ENCODE data around the gene KSR2. TPM values are rescaled to one million over a fixed set of nuclear protein-coding genes. Genes with fewer than 3 reads are reported as not detected.

The KSR2 gene
- total RNA-seq, 1 donor from 2014 or later = 2.4 TPM

DNA sequence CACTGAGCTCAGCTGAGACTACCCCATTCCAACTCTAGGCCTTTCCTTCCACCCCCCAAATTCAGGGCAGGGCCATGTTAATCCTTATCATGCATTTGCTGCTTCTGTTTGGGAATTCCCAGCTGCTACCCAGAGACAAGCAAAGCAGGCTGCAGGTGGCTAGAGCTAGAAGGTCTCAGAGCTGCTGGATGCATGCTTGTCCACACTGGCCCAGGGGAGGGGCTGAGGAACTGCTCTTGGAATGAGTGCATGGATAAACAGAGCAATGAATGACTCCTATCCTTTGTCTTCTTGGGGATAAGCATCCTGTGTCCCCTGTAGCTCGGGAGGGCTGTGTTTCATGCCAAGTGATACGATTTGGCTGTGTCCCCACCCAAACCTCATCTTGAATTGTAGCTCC is 470.5 kb downstream of the KSR2 start:
- no peak for DNase-seq (ENCODE audit: low spot score)

DNA sequence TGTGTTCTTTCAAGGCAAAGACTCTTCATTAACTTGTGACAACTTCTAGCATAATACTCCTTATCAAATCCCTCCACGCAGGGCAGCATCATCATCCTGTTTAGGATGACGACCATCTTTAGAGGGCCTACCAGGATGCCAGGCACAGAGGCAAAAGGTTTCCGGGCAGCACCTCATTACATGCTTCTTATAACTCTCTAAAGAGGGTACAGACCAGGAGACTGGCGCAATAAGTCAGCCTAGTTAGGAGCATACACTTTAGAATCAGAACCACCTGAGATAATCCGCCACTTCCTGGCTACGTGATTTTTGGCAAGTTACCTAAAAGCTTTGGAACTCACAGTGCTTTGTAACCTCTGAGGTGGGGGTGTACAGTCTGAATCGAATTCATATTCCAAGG is 471.4 kb downstream of the KSR2 start:
- no peak for DNase-seq (ENCODE audit: low spot score)

DNA sequence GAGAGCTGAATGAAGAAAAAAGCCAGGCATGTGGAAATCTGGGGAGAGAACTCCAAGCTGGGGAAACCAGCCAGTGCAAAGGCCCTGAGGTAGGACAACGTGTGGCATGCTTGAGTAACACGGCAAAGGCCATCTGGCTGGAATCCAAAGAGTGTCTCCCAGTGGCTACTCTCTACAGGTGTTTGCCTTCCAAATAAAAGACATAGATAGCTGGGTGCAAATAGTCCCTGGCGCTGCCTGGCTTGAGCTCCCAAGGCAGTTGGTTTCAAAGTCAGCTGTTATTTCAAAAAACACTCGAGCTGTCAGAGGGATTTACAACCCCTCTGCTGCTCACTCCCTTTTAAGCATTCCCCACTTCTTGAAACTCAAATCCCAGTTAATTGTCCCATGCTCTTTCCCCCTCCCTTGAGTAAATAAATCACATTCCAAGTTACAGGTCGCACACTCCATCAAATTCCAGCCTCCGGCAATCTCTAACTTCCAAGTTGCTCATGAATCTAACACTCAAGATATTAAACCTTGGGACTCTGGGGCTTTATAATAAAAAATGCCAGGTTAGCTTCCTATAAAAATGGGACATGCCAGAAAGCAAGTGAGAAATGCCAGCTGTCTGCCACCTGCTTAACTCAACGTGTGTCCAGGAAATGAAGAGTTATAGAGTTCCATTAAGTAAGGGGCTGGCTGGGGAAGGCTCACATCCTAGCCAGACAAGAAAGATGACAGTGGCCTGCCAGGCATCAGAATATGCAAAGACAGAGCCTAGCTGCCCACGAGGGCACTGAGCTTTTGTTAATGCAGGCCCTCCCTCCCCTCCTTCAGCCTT is 473.7 kb downstream of the KSR2 start:
- DNase-seq (ENCODE audit: low spot score) = no peak

DNA sequence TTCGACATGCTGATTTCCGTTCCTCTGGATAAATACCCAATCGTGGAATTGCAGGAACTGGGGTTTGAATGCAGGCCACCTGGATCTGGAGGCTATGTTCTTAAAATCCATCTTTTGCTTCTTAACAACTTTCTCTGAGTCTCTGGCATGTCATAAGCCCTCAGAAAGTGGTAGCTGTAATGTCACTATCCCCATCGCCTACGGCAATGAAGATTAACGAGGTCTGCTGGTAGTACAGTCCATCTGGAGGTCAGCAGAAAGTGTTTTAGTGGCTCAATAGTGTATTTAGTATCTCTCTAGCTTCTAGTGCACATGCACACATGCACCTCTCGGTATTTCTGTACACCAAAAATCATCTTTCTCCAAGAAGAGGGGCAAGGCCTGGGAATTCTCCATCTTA is 477.1 kb downstream of the KSR2 start:
- DNase-seq (ENCODE audit: low spot score) = no peak

DNA sequence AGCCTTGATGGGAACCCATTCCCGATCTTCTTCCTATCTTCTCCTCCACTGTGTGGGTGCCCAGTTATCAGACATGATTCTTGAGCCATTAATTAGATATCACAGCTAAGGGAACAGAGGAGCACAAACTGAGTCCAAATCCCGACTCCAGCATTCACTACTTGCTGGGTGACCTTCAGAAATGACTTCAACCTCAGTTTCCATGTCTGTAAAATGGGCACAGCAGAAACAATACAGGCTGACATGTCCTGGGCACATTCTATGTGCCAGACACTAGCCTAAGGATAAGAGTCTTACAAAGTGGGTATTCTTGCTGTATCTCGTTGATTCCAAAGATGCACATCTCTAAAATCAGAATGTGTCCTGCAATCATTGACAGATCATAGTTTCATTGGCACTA is 478.7 kb downstream of the KSR2 start:
- DNase-seq (ENCODE audit: low spot score) = no peak

DNA sequence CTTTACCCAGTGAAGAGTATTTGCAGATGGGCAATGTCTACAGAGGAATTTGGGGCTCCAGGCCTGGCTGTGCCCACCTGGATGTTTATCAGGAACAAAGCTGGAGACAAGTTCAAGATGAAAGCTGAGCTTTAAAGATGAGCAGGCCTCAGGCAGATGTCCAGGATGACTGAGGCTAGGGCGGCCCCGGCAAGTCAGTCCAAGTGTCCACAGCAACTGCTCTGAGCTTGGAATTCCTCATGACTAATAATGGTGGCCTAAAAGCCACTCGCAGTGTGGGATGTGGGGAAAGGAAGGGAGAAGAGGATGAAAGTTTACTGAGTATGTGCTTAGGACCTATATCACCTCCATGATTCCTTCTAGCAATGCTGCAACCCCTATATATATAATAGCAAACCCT is 479.1 kb downstream of the KSR2 start:
- no peak for DNase-seq (ENCODE audit: low spot score)

DNA sequence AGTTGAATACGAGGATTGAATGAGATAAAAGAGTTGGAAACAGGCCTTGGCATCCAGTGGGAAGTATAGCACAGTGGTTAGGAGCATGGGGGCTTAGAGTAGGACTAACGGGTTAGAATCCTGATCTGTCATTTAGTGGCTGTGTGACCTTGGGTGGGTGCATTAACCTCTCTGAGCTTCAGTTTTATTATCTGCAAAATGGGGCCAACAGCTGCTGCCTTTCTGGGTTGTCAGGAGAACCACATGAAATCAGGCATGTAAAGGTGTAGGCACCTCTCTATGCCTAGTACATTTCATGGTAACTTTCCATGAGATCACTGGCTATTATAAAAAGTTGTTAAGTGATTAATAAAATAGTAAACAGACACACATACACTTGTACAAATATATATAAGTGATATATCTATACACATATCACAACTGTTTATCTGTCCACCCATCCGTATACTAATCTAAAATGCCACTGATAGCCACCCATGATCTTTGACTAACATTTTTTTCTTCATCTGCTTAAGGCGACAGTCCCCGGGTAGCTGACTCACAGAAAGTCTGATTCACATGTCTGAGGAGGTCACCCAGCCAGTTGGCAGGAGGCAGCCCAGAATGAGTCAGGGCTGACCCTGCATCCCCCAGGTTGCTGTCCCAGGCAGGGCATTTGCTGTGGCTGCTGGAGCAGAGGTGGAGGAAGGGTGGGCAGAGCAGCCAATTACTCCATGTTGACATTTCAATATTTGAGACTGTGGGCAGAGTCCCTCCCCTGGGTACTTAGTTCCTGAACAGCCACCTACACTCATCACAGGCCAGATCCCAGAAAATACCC is 481.7 kb downstream of the KSR2 start:
- peak; percentile 62 for DNase-seq (ENCODE audit: low spot score)

DNA sequence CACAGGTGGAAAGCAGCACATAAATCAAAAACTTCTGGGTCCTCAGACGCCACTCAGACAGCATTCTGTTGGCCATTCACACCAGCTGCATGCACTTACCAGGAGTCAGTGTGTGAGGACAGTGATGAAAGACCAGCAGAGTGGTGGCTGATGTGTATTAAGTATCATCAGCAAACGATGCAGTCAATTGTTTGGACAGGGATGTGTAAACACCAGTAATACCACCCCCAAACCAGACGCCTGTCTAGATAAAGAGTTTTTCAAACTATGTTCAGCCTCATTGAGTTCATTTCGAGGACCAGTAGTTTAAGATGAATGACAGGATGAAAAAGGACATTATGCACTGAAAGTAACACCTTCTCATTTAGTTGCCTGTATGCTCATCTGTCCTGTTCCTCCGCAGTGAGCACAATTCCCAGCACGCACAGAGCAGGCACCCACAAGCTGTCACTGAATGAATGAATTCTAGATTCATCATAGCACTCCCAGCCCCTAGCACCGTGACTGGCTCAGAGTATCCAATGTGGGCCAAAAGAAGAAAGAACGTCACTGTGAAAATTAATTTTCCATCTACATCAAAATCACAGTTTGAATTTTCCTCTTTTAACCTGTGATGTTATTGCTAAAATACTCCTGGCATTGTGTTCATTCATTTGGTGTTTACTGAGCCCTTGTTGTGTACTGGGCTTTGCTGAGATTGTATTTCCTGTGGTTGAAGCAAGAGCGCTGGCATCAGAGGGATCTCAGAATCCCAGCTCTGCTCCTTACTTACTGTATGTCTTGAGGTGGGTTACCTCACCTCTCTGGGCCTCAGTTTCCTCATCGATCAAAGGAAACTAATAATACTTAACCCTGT is 482.6 kb downstream of the KSR2 start:
- no peak for DNase-seq (ENCODE audit: low spot score)

DNA sequence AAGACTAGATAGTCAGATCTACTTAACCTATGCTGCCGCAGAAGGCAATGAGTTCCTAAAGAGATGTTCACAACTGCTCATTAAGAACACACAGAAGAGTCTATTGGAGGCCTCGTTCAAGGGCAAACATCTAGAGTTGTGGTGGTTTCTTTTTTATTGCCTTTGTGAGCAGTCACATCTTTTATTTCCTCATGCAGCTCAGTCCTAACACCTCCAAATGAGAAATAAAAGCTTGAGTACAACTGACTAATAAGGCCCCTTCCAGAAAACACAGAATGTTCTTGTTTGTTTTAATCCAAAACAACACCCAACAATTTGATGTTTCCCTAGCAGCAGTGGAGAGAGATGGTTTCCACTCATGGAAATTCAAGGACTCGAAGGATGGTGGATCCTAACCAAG is 483.9 kb downstream of the KSR2 start:
- DNase-seq (ENCODE audit: low spot score) = no peak

DNA sequence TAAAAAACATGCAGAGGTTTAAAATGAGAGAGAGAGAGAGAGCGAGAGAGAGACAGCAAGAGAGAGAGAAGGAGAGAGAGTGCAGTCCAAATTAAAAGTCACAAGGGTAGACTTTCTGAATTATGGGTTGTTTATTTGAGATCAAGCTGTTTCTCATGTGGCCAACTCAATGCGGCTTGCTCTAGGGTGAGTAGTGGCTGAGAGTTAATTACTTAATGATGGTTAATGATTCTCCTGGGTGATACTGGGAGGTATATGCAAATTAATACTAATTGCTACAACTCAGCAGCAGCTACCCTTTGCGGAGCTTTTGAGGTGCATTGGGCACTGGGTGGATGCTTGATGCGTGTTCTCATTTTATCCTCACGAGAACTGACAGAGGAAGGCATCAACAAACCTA is 485.3 kb downstream of the KSR2 start:
- DNase-seq (ENCODE audit: low spot score) = no peak

DNA sequence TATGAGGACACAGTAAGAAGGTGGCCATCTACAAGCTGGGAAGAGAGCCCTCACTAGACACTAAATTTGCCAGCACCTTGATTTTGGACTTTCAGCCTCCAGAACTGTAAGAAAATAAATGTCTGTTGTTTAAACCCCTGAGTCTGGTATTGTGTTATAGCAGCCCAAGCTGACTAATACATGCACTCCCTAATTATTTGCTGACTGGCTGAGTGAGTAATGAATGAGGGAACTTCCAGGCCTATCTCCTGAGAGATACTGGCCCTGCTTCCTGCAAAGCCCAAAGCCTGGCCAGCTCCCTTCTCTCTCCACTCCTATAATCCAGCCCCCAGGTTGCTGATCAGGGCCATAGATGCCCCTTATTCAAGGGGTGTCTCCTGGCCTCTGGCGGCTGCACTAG is 487.3 kb downstream of the KSR2 start:
- DNase-seq (ENCODE audit: low spot score) = no peak

DNA sequence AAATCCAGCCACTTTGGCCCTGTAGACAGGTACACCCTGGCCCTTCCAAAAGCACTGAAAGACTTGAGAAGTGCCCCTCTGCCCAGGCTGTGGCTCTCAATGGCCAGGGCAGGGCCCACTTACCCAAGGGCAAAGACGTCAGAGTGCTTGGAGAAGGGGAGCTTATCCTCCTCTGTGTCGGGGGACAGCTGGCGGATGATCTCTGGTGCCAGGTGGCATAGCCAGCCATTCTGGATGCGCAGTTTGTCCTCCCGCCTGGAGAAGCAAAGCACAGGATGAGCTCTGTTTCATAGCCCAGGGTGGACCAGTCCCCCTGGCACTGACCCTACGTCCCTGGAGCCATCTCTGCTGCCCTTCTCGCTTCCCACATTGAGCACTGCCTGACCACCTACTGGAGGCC is 492.4 kb downstream of the KSR2 start:
- no peak for DNase-seq (ENCODE audit: low spot score)

DNA sequence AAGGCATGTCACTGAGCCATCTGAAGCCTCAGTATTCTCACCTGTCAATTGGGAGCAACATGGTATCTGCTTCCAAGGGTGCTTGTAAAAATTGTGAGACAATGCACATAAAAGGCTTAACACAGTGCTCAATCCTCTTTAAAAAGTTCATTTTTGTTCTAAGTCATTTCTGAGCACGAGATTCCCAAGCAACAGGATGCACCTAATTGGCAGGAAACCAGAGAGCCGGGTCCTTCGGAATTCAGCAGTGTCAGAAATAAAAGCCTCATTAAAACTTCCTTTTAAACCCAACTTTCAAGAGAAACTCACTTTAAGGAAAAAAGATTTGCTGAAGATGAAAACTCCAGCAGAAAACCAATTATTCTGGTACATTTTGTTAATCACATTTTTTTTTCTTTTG is 494.9 kb downstream of the KSR2 start:
- DNase-seq (ENCODE audit: low spot score) = no peak

DNA sequence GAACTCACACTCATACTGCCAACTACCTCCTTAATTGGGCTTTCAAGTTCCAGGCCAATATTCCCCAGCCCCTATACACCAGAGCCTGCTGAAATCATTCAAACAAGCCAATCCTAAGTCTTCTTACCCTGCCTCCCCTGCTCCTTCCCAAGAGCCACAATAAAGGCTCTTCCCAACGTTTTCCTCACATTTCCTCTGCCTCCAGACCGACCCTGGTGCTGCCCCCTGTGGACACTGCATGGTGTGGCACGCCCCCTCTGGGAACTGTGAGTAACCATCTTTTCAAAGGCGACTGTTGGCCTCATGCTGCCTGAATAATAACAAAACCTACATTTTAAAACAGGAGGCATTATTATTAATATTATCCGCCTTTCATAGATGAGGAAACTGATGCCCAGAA is 495.8 kb downstream of the KSR2 start:
- no peak for DNase-seq (ENCODE audit: low spot score)

DNA sequence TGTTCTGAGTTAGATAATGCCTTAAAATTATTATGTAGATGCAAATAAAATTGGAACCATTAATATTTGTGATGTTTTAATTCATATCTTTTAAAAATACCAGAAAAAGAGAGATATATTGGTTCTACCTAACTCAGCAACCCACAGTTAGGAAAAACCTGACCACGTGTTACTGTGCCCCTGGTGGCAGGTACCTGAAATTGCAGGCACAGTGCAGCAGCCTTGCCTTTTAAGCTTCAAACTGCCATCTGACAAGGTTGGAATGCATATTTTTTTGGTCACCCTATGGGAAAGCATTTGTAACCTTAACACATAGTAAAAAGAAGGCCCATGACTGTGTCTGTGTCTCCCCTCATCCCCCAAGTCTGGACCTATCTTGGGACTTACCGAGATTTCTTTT is 498.0 kb downstream of the KSR2 start:
- no peak for DNase-seq (ENCODE audit: low spot score)

DNA sequence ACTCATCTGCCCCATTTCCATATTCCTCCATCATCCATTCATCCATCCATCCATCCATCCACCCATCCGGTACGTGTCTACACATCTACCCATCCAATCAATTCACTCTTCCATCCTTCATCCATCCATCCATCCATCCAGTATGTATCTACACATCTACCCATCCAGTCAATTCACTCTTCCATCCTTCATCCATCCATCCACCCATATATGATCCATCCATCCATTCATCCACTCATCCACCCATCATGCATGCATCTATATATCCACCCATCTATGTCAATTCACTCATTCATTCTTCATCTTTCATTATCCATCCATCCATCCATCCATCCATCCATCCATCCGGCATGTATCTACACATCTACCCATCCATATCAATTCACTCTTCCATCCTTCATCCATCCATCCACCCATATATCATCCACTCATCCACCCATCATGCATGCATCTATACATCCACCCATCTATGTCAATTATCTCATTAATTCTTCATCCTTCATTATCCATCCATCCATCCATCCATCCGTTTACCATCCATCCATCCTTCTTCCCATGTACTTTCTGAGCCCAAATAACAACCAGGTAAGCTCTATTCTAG is 498.8 kb downstream of the KSR2 start:
- DNase-seq (ENCODE audit: low spot score) = no peak

DNA sequence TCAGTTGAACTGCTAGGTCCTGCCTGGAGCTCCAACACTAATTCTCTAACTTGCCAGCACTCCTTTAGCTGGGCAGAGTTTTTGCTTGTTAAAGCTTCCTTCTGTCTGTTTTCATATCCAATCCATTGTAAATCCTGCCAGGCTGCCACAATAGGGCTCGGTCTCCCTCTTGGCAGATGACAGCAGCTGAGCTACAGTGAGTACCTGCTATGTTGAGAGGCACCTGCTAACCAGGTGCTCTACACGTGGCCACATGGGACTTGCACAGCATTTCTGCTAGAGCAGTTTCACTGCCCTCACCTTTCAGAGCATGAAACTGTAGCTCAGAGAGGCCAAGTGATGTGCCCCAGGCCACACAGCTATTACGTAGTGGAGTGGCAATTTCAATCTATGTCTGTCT is 500.8 kb downstream of the KSR2 start:
- no peak for DNase-seq (ENCODE audit: low spot score)

DNA sequence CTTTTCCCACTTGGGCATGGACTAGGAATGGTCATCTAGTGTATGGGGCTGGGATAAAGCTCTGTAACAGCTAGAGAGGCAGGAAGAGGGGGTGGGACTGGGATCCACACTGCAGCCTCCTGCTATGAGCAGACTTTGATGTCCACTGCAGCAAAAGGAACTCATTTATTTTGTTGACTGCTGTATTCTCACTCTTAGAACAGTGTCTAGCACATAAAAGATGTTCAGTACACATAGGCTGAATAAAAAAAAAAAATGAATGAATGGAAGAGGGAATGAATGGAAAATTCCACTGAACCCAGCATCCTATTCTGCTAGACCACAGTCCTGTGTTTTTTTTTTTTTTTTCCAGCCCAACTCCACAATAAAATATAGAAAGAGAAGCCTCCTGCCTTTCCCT is 501.2 kb downstream of the KSR2 start:
- no peak for DNase-seq (ENCODE audit: low spot score)

DNA sequence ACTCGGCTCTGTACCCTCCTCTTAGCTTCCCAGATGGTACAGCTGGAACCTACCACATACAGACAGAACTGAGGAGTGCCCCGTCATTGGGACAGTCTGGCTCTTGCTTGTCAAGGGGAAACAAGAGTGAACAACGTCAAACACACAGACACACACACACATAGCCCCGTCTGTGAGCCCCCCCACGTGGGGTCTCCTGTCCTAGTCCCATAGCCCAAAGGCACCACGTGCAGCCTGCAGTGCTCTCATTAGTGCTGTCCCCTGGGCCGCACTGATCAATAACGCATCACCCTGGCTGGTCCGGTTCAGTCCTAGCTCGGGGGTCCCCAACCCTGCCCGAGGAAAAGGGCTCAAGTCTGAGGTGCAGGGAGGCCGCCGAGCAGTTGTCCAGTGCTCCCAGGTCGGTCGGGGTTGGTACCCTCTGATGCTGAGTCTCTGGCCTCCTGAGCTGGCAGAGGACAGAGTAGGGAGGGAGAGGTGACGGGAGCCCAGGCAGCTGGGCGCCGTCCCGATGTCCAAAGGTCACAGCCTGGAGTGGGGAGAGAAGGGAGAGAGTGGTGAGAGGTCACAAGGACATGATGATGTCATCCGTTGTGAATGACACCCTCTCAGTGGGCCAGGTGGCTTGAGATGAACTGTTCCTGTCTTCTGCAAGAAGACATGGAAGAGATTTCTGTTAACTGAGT is 502.0 kb downstream of the KSR2 start:
- peak; percentile 11 for DNase-seq (ENCODE audit: low spot score)

DNA sequence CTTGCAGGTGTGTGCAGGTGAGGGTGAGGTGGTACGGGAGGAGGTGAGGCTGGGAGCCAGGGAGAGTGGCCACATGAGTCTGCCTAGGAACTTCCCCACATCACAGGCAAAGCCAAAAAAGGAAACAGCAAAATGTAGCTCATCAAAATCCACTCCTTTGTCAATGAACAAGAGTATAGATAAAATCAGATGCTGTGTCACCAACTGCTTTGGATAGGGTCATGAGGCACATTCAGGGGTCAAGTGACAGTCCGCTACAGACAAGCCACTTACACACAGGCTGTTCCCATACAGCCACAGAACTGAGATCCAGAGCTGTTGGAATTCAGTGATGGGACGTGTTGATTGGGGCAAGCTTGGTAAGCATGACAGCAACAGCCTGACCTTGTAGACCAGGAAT is 507.1 kb downstream of the KSR2 start:
- DNase-seq (ENCODE audit: low spot score) = no peak

DNA sequence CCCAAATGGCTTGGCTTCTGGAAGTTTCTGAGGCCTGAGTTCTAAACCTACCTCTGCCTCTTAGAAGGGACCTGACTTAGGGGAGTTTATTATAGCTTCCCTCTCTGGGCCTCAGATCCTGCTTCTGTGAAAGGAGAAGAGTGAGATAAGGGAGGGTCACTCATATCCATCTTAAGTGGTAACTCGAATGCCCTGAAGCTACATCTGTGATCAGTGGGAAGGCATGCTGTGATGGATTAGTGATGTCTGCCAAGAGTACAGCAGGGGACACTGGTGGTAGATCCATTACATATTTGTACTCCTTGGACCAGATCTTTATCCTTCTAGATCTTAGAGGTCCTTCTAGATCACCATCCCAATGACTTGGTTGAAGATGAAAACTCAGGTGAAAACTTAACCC is 509.6 kb downstream of the KSR2 start:
- DNase-seq (ENCODE audit: low spot score) = no peak

All from mucosa of gallbladder (tissue), 1 donor.